CD14-positive monocyte (primary cell): ENCODE data around the gene PVALEF. TPM values are rescaled to one million over a fixed set of nuclear protein-coding genes. Genes with fewer than 3 reads are reported as not detected.

Experiments used
- DNase-seq, 3 donors: peaks; one replicate each; pipeline ENCODE4 v3.0.0-alpha.2; 2011 to 2022
- H2AFZ ChIP-seq: 2 replicates; pipeline ENCODE4 v1.6.0; 2012; ENCODE audit warnings: mild to moderate bottlenecking, low read depth, low read length, inconsistent platforms; ENCODE audit not compliant: insufficient read depth, poor library complexity, severe bottlenecking
- H3K27ac ChIP-seq, 2 donors: 1 replicate in 1 of 2; 2 replicates in 1 of 2; pipeline ENCODE4 v1.5.1; 2012 to 2013; ENCODE audit warnings: low read length in 2 of 2, control low read depth in 1 of 2, inconsistent platforms in 1 of 2, low read depth in 1 of 2, mild to moderate bottlenecking in 1 of 2
- H3K27me3 ChIP-seq, 2 donors: one replicate each; pipeline versions ENCODE4 v1.6.0 to v1.6.1; 2011 to 2013; ENCODE audit warnings: low read length in 2 of 2; ENCODE audit not compliant: control insufficient read depth in 2 of 2, insufficient read depth in 2 of 2
- H3K36me3 ChIP-seq, 2 donors: replicated peaks in 1 of 2; 1 replicate in 1 of 2; 2 replicates in 1 of 2; pipeline versions ENCODE4 v1.5.1 to v1.6.1; 2012 to 2013; ENCODE audit warnings: low read length in 2 of 2, control low read depth in 1 of 2, inconsistent platforms in 1 of 2, mild to moderate bottlenecking in 1 of 2; ENCODE audit not compliant: insufficient read depth in 2 of 2, control insufficient read depth in 1 of 2
- H3K4me1 ChIP-seq, 2 donors: 1 replicate in 1 of 2; 2 replicates in 1 of 2; pipeline versions ENCODE4 v1.5.1 to v1.6.1; 2012 to 2013; ENCODE audit warnings: low read length in 2 of 2, control low read depth in 1 of 2, inconsistent platforms in 1 of 2, mild to moderate bottlenecking in 1 of 2, moderate library complexity in 1 of 2; ENCODE audit not compliant: insufficient read depth in 2 of 2, control insufficient read depth in 1 of 2
- H3K4me2 ChIP-seq: replicated peaks from 2 replicates; pipeline ENCODE3; 2012; ENCODE audit warnings: low read length, moderate library complexity, mild to moderate bottlenecking; ENCODE audit not compliant: poor library complexity, severe bottlenecking; ENCODE audit errors: extremely low read depth
- H3K4me3 ChIP-seq, 3 experiments: fragments of 200-600 bp in 1 of 3; sonication (generic) in 1 of 3; replicated peaks in 1 of 3; 1 replicate in 2 of 3; 2 replicates in 1 of 3; pipeline ENCODE4 v1.5.1; 2011 to 2013; ENCODE audit warnings: low read length in 3 of 3, mild to moderate bottlenecking in 3 of 3, control low read depth in 2 of 3, low read depth in 2 of 3, inconsistent platforms in 1 of 3, moderate library complexity in 1 of 3
- H3K79me2 ChIP-seq: 2 replicates; pipeline ENCODE4 v1.6.0; 2012; ENCODE audit warnings: mild to moderate bottlenecking, control low read depth, inconsistent platforms, low read length, moderate library complexity; ENCODE audit not compliant: insufficient read depth
- H3K9ac ChIP-seq: 2 replicates; pipeline ENCODE4 v1.6.0; 2017; ENCODE audit warnings: low read length, mild to moderate bottlenecking; ENCODE audit not compliant: insufficient read depth, poor library complexity, severe bottlenecking
- H3K9me3 ChIP-seq, 2 donors: replicated peaks in 1 of 2; 1 replicate in 1 of 2; 2 replicates in 1 of 2; pipeline versions ENCODE4 v1.5.1 to v1.6.1; 2012 to 2013; ENCODE audit warnings: low read length in 2 of 2, control low read depth in 1 of 2; ENCODE audit not compliant: control insufficient read depth in 1 of 2, insufficient read depth in 1 of 2
- H4K20me1 ChIP-seq: 2 replicates; pipeline ENCODE4 v1.6.0; 2012; ENCODE audit warnings: mild to moderate bottlenecking, low read length, control low read depth, moderate library complexity; ENCODE audit not compliant: insufficient read depth
- H3K27ac Mint-ChIP-seq, 7 donors: one replicate each; pipeline ENCODE4 v1.8.0; 2020; ENCODE audit warnings: mild to moderate bottlenecking in 7 of 7, mixed read lengths in 7 of 7, moderate library complexity in 6 of 7, inconsistent platforms in 2 of 7
- H3K27me3 Mint-ChIP-seq, 3 donors: one replicate each; pipeline ENCODE4 v1.8.0; 2021 to 2022; ENCODE audit warnings: low read depth in 3 of 3, mild to moderate bottlenecking in 3 of 3, mixed read lengths in 3 of 3, moderate library complexity in 3 of 3, inconsistent platforms in 1 of 3
- H3K36me3 Mint-ChIP-seq, 2 donors: one replicate each; pipeline ENCODE4 v1.8.0; 2020; ENCODE audit warnings: mixed read lengths in 2 of 2, inconsistent platforms in 1 of 2, mild to moderate bottlenecking in 1 of 2
- H3K4me1 Mint-ChIP-seq: one replicate; pipeline ENCODE4 v1.8.0; 2020; ENCODE audit warnings: mild to moderate bottlenecking, mixed read lengths
- H3K4me3 Mint-ChIP-seq, 2 donors: one replicate each; pipeline ENCODE4 v1.8.0; 2020; ENCODE audit warnings: mild to moderate bottlenecking in 2 of 2, mixed read lengths in 2 of 2, moderate library complexity in 1 of 2
- H3K9me3 Mint-ChIP-seq, 7 donors: one replicate each; pipeline ENCODE4 v1.8.0; 2020 to 2022; ENCODE audit warnings: mixed read lengths in 7 of 7, mild to moderate bottlenecking in 6 of 7, moderate library complexity in 6 of 7, inconsistent platforms in 2 of 7
- CTCF ChIP-seq: fragments of 200-600 bp; IDR thresholded peaks from one replicate; pipeline ENCODE4 v1.8.0; 2022; ENCODE audit warnings: antibody characterized with exemption, mild to moderate bottlenecking
- WGBS: methylation state at CpG from one replicate; pipeline ENCODE4 v1.1.5; 2013; ENCODE audit warnings: missing lambda C conversion rate; ENCODE audit not compliant: insufficient coverage; 5-methylcytosine and 5-hydroxymethylcytosine counted together
- intact Hi-C, 2 donors: fragments of 100-400 bp; cut with micrococcal nuclease; formaldehyde crosslinking; loops; one replicate each; pipeline versions ENCODE4 v1.15.0 to v1.15.1; 2023
- polyA plus RNA-seq, 3 donors: library from polyadenylated mRNA; depleted of rRNA in 1 of 3; unstranded in 2 of 3; stranded (reverse) in 1 of 3; fragments of 300-500 nt in 2 of 3; fragments of >200 nt in 1 of 3; fragmentation: Illumina TruSeq in 2 of 3; gene quantifications; 1 replicate in 2 of 3; 2 replicates in 1 of 3; pipeline ENCODE4 v1.2.3, GENCODE V29; 2012 to 2021

PVALEF gene
- polyA plus RNA-seq, 3 donors: not detected

- DNase-seq: no peak
- no peak overlapping the region for H3K4me3 Mint-ChIP-seq
- intact Hi-C loops: no loop called here
- peaks cover 0 to 2% (median 0%) of the 10 kb centered on the region in 7 donors for H3K9me3 Mint-ChIP-seq
- peaks cover under 1 to 4% of the 10 kb centered on the region in 2 donors for H3K36me3 ChIP-seq
- WGBS: 92% methylated on average over 6 of the region's 10 CpGs
- peaks cover 22 to 26% of the 10 kb centered on the region in 2 donors for H3K36me3 Mint-ChIP-seq
- H3K4me1 Mint-ChIP-seq: peaks cover 2% of the 10 kb centered on the region
- H2AFZ ChIP-seq: no peak overlapping the region
- H3K27ac Mint-ChIP-seq: no peak overlapping the region
- H3K27ac ChIP-seq: no peak overlapping the region
- no peaks in the 10 kb centered on the region for H3K27me3 ChIP-seq
- no peaks in the 10 kb centered on the region for H3K9me3 ChIP-seq
- no peak overlapping the region for H3K4me3 ChIP-seq
- no peak overlapping the region for H3K4me2 ChIP-seq
- H3K27me3 Mint-ChIP-seq: no peaks in the 10 kb centered on the region
- no peak for TF ChIP-seq CTCF
- H3K79me2 ChIP-seq: no peaks in the 10 kb centered on the region
- no peak overlapping the region for H3K9ac ChIP-seq
- no peaks in the 10 kb centered on the region for H4K20me1 ChIP-seq
- H3K4me1 ChIP-seq: peaks cover 2 to 4% of the 10 kb centered on the region in 2 donors
Measured at GRCh38 chr17:81204578-81204977, 39.3 kb downstream of the PVALEF start.

DNA sequence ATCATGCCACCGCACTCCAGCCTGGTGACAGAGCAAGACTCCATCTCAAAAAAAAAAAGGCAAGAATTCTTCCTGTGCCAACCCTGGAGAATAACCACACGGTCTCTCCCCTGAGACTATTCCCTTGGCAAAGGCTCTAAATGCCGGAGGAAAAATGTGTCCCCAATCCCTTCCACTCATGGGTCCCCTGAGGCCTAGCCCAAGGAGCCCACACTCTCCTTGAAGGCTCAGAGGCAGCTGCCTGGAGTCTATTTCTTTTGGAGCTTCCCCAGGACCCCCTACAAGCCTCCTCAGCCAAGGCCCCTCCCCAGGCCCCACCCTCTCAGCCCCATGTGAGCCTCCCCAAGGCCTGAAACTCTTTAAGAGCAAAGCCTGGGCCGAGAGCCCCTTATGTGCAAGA is 40.9 kb downstream of the PVALEF start:
- H3K27ac ChIP-seq: no peak overlapping the region
- H3K9me3 Mint-ChIP-seq: peaks cover 0 to 2% (median 0%) of the 10 kb centered on the region in 7 donors
- no peak overlapping the region for H3K4me2 ChIP-seq
- no peaks in the 10 kb centered on the region for H3K27me3 ChIP-seq
- peaks cover 6% of the 10 kb centered on the region for H3K4me1 Mint-ChIP-seq
- no peak overlapping the region for H3K4me3 Mint-ChIP-seq
- H2AFZ ChIP-seq: no peak overlapping the region
- peaks cover 0 to 5% (median 2%) of the 10 kb centered on the region in 3 donors for H3K27me3 Mint-ChIP-seq
- H4K20me1 ChIP-seq: no peaks in the 10 kb centered on the region
- DNase-seq: no peak
- peaks cover 22 to 25% of the 10 kb centered on the region in 2 donors for H3K36me3 Mint-ChIP-seq
- peak overlapping the region in 1 of 7 donors; percentile 35 for H3K27ac Mint-ChIP-seq
- WGBS: 100% methylated on average over 3 of the region's 4 CpGs
- peaks cover 0 to 2% of the 10 kb centered on the region in 2 donors for H3K4me1 ChIP-seq
- no peaks in the 10 kb centered on the region for H3K79me2 ChIP-seq
- H3K36me3 ChIP-seq: no peaks in the 10 kb centered on the region
- no peak overlapping the region for H3K4me3 ChIP-seq
- intact Hi-C loops: no loop called here
- H3K9ac ChIP-seq: no peak overlapping the region
- H3K9me3 ChIP-seq: no peaks in the 10 kb centered on the region
- no peak for TF ChIP-seq CTCF
